IMR-90 (cell line): ENCODE measurements around the gene VIPR2. TPM values are rescaled to one million over a fixed set of nuclear protein-coding genes. Genes with fewer than 3 reads are reported as not detected.

ENCODE experiments used
- ATAC-seq: fragments of 200-7000 bp; cut with Tn5 transposase; 2 replicates; pipeline ENCODE4 v1.9.1; 2020; ENCODE audit warnings: low read depth, mild to moderate bottlenecking, moderate library complexity
- BruUV-seq: library from RNA; stranded (reverse); fragments of 400-500 nt; replicated peaks from 2 replicates; lab custom pipeline; 2021; lab: Mats Ljungman, UMichigan
- CTCF ChIA-PET: fragments of 300-600 bp; formaldehyde crosslinking; extraction: SDS; loops from one replicate; lab custom pipeline; 2021; ENCODE audit warnings: antibody characterized with exemption; lab: Yijun Ruan, JAX
- POLR2A ChIA-PET: fragments of 300-600 bp; sonication (Branson Sonifier 250); formaldehyde crosslinking; loops from one replicate; lab custom pipeline; 2022; ENCODE audit warnings: antibody characterized with exemption; ENCODE audit not compliant: unreplicated experiment; lab: Charles Lee
- DNase-seq: peaks from one replicate; pipeline ENCODE4 v3.0.0; 2013
- H2AFZ ChIP-seq: replicated peaks from 2 replicates; pipeline ENCODE3; 2013; ENCODE audit warnings: low read length, mild to moderate bottlenecking; ENCODE audit not compliant: poor library complexity
- H2AK5ac ChIP-seq: 2 replicates; pipeline ENCODE4 v1.6.1; 2013; ENCODE audit warnings: low read depth, low read length, inconsistent platforms
- H2AK9ac ChIP-seq: replicated peaks from 2 replicates; pipeline ENCODE3; 2013; ENCODE audit warnings: mild to moderate bottlenecking, low read depth, low read length, moderate library complexity; ENCODE audit not compliant: poor library complexity
- H2BK120ac ChIP-seq: 2 replicates; pipeline ENCODE4 v1.6.1; 2013; ENCODE audit warnings: low read depth, low read length, inconsistent platforms
- H2BK15ac ChIP-seq: 3 replicates; pipeline ENCODE4 v1.6.1; 2013; ENCODE audit warnings: low read depth, low read length, inconsistent platforms
- H2BK20ac ChIP-seq: 2 replicates; pipeline ENCODE4 v1.6.1; 2013; ENCODE audit warnings: low read depth, mild to moderate bottlenecking, inconsistent platforms, low read length, moderate library complexity
- H2BK5ac ChIP-seq: 2 replicates; pipeline ENCODE4 v1.6.1; 2013; ENCODE audit warnings: mild to moderate bottlenecking, low read depth, low read length, inconsistent platforms; ENCODE audit not compliant: poor library complexity, severe bottlenecking
- H3K14ac ChIP-seq: replicated peaks from 2 replicates; pipeline ENCODE4 v1.6.1; 2013; ENCODE audit warnings: low read depth, low read length, inconsistent platforms
- H3K18ac ChIP-seq: 2 replicates; pipeline ENCODE4 v1.6.1; 2013; ENCODE audit warnings: low read depth, low read length, control low read depth
- H3K23ac ChIP-seq: 2 replicates; pipeline ENCODE4 v1.6.1; 2013; ENCODE audit warnings: low read depth, low read length, inconsistent platforms
- H3K27ac ChIP-seq: 2 replicates; pipeline ENCODE4 v1.5.1; 2013; ENCODE audit warnings: mild to moderate bottlenecking, control low read depth, low read length; ENCODE audit not compliant: insufficient read depth
- H3K27me3 ChIP-seq: 2 replicates; pipeline ENCODE4 v1.6.1; 2013; ENCODE audit warnings: low read length; ENCODE audit not compliant: control insufficient read depth, insufficient read depth
- H3K36me3 ChIP-seq: 2 replicates; pipeline ENCODE4 v1.6.1; 2013; ENCODE audit warnings: low read length, mixed read lengths; ENCODE audit not compliant: control insufficient read depth, insufficient read depth
- H3K4ac ChIP-seq: 2 replicates; pipeline ENCODE4 v1.6.1; 2013; ENCODE audit warnings: low read depth, low read length, inconsistent platforms
- H3K4me1 ChIP-seq: 2 replicates; pipeline ENCODE4 v1.6.1; 2013; ENCODE audit warnings: low read length, mixed read lengths; ENCODE audit not compliant: control insufficient read depth, insufficient read depth
- H3K4me2 ChIP-seq: 2 replicates; pipeline ENCODE4 v1.6.1; 2013; ENCODE audit warnings: low read depth, mild to moderate bottlenecking, control low read depth, low read length, moderate library complexity
- H3K4me3 ChIP-seq: 2 replicates; pipeline ENCODE4 v1.5.1; 2013; ENCODE audit warnings: low read depth, mild to moderate bottlenecking, control low read depth, low read length, moderate library complexity; ENCODE audit not compliant: insufficient read depth
- H3K56ac ChIP-seq: 2 replicates; pipeline ENCODE4 v1.6.1; 2013; ENCODE audit warnings: low read length, inconsistent platforms; ENCODE audit not compliant: insufficient read depth; ENCODE audit errors: extremely low read depth
- H3K79me1 ChIP-seq, 2 experiments: 2 replicates each; pipeline ENCODE4 v1.6.1; 2013; ENCODE audit warnings: low read length in 2 of 2, inconsistent platforms in 1 of 2, low read depth in 1 of 2
- H3K9ac ChIP-seq: 2 replicates; pipeline ENCODE4 v1.6.1; 2013; ENCODE audit warnings: low read depth, low read length, control low read depth
- H3K9me1 ChIP-seq: 2 replicates; pipeline ENCODE4 v1.6.1; 2013; ENCODE audit warnings: low read length, inconsistent platforms; ENCODE audit not compliant: insufficient read depth
- H3K9me3 ChIP-seq: 2 replicates; pipeline ENCODE4 v1.6.1; 2013; ENCODE audit warnings: low read length; ENCODE audit not compliant: control insufficient read depth, insufficient read depth
- H4K20me1 ChIP-seq: 2 replicates; pipeline ENCODE4 v1.6.1; 2013; ENCODE audit warnings: low read length, inconsistent platforms; ENCODE audit not compliant: insufficient read depth
- H4K5ac ChIP-seq: 2 replicates; pipeline ENCODE4 v1.6.1; 2013; ENCODE audit warnings: mild to moderate bottlenecking, low read depth, low read length, control low read depth
- H4K8ac ChIP-seq, 2 experiments: 2 replicates each; pipeline ENCODE4 v1.6.1; 2013; ENCODE audit warnings: low read depth in 2 of 2, low read length in 2 of 2, control low read depth in 1 of 2, inconsistent platforms in 1 of 2
- H4K91ac ChIP-seq: 2 replicates; pipeline ENCODE4 v1.6.1; 2013; ENCODE audit warnings: low read depth, low read length, inconsistent platforms; ENCODE audit not compliant: insufficient read depth
- BHLHE40 ChIP-seq: fragments of 150-350 bp; IDR thresholded peaks from 2 replicates; pipeline ENCODE4 v1.6.1; 2016; ENCODE audit warnings: mild to moderate bottlenecking, low read depth, low read length
- CEBPB ChIP-seq: IDR thresholded peaks from 2 replicates; pipeline ENCODE4 v1.6.1; 2012; ENCODE audit warnings: low read depth, low read length, improper control_type of control experiment
- CHD1 ChIP-seq: IDR thresholded peaks from 2 replicates; pipeline ENCODE4 v1.6.1; 2012; ENCODE audit warnings: low read depth, low read length, improper control_type of control experiment
- CTCF ChIP-seq: conservative IDR thresholded peaks from 2 replicates; pipeline ENCODE4 v1.5.1; 2012; ENCODE audit warnings: mild to moderate bottlenecking, low read depth, low read length, improper control_type of control experiment
- ELK1 ChIP-seq: fragments of 150-350 bp; IDR thresholded peaks from 2 replicates; pipeline ENCODE4 v1.6.1; 2016; ENCODE audit warnings: low read depth, mild to moderate bottlenecking, low read length, moderate library complexity, borderline replicate concordance
- FOS ChIP-seq: fragments of 150-350 bp; IDR thresholded peaks from 2 replicates; pipeline ENCODE4 v1.6.1; 2016; ENCODE audit warnings: low read depth, low read length
- MAFK ChIP-seq: IDR thresholded peaks from 2 replicates; pipeline ENCODE4 v1.6.1; 2012; ENCODE audit warnings: low read depth, low read length, improper control_type of control experiment
- MAZ ChIP-seq: IDR thresholded peaks from 2 replicates; pipeline ENCODE4 v1.6.1; 2012; ENCODE audit warnings: low read depth, mild to moderate bottlenecking, low read length, improper control_type of control experiment, moderate library complexity, borderline replicate concordance
- MXI1 ChIP-seq: IDR thresholded peaks from 2 replicates; pipeline ENCODE4 v1.6.1; 2012; ENCODE audit warnings: low read depth, mild to moderate bottlenecking, low read length, moderate library complexity, borderline replicate concordance
- NFE2L2 ChIP-seq: fragments of 150-350 bp; IDR thresholded peaks from 2 replicates; pipeline ENCODE4 v1.6.1; 2016; ENCODE audit warnings: low read depth, mild to moderate bottlenecking, low read length
- POLR2A ChIP-seq: IDR thresholded peaks from 2 replicates; pipeline ENCODE4 v1.6.1; 2012; ENCODE audit warnings: mild to moderate bottlenecking, low read depth, low read length
- RAD21 ChIP-seq: IDR thresholded peaks from 2 replicates; pipeline ENCODE4 v1.6.1; 2012; ENCODE audit warnings: low read length, improper control_type of control experiment
- RCOR1 ChIP-seq: IDR thresholded peaks from 2 replicates; pipeline ENCODE4 v1.6.1; 2012; ENCODE audit warnings: mild to moderate bottlenecking, low read length, improper control_type of control experiment; ENCODE audit not compliant: insufficient replicate concordance
- SMC3 ChIP-seq: fragments of 150-350 bp; IDR thresholded peaks from 2 replicates; pipeline ENCODE4 v1.6.1; 2016; ENCODE audit warnings: low read depth, mild to moderate bottlenecking, antibody characterized with exemption, low read length, moderate library complexity
- USF2 ChIP-seq: fragments of 150-350 bp; IDR thresholded peaks from 2 replicates; pipeline ENCODE4 v1.6.1; 2017; ENCODE audit warnings: mild to moderate bottlenecking, antibody characterized with exemption, low read length, low read depth
- WGBS, 2 experiments: methylation state at CpG; one replicate each; pipeline versions ENCODE4 v1.1.5 to v1.1.7; 2013; ENCODE audit warnings: missing lambda C conversion rate in 2 of 2; ENCODE audit not compliant: insufficient read length in 1 of 2; ENCODE audit errors: extremely low coverage in 2 of 2; 5-methylcytosine and 5-hydroxymethylcytosine counted together
- dilution Hi-C: fragments of 300-500 bp; cut with HindIII; formaldehyde crosslinking; loops from one replicate; pipeline ENCODE4 v1.14.3; 2018; ENCODE audit warnings: low sequenced_read_pairs; ENCODE audit not compliant: unreplicated experiment
- in situ Hi-C: fragments of 300-500 bp; cut with MboI; formaldehyde crosslinking; loops from 3 replicates; pipeline ENCODE4 v1.14.3; 2019; ENCODE audit warnings: low sequenced_read_pairs, inconsistent platforms, mixed read lengths
- intact Hi-C: fragments of 100-400 bp; cut with micrococcal nuclease; formaldehyde crosslinking; loops from 2 replicates; pipeline ENCODE4 v1.10.0; 2022
- polyA plus RNA-seq, 3 experiments: library from polyadenylated mRNA; depleted of rRNA; stranded (reverse); fragments of >200 nt; gene quantifications; 2 replicates each; pipeline ENCODE4 v1.2.3, GENCODE V29; 2012; ENCODE audit warnings: low replicate concordance in 1 of 3
- total RNA-seq: library from RNA; depleted of rRNA; stranded (reverse); fragments of >200 nt; gene quantifications from 2 replicates; pipeline ENCODE4 v1.2.3, GENCODE V29; 2012

The VIPR2 gene
- total and polyA plus RNA-seq, 2 of the 4 experiments (the other 2 are of a cell fraction): not detected

GRCh38 chr7:159024280-159024951 is 120.3 kb downstream of the VIPR2 start:
- BruUV-seq: no TSS peak
- Histone ChIP-seq H3K4ac (no peak overlapping the region), H3K27me3 (no peaks in the 10 kb centered on the region), H2AK5ac (no peak overlapping the region), H2BK15ac (no peak overlapping the region), H3K36me3 (no peaks in the 10 kb centered on the region), H2BK20ac (no peak overlapping the region), H4K5ac (no peak overlapping the region), H3K79me1 (no peaks in the 10 kb centered on the region), H3K9ac (no peak overlapping the region), H2AFZ (no peak overlapping the region), H3K9me3 (peaks cover 10% of the 10 kb centered on the region), H3K4me2 (no peak overlapping the region), H3K23ac (no peak overlapping the region), H3K27ac (no peak overlapping the region), H3K14ac (no peak overlapping the region), H3K9me1 (no peaks in the 10 kb centered on the region), H4K91ac (no peak overlapping the region), H3K18ac (no peak overlapping the region), H3K4me1 (no peaks in the 10 kb centered on the region), H2BK5ac (no peak overlapping the region), H4K20me1 (no peaks in the 10 kb centered on the region), H3K4me3 (no peak overlapping the region), H3K56ac (no peak overlapping the region), H4K8ac (no peak overlapping the region), H2BK120ac (no peak overlapping the region), H2AK9ac (no peak overlapping the region)
- 89% methylated on average over 48 of the region's 48 CpGs; no CpG with 5 or more reads in 1 of the 2 experiments for WGBS, 2 experiments
- dilution Hi-C loops: no loop called here
- in situ Hi-C loops: no loop called here
- DNase-seq: no peak
- intact Hi-C loops: no loop called here
- ChIA-PET CTCF (no interaction called here), POLR2A (no interaction called here)
- TF ChIP-seq CEBPB (no peak), MXI1 (no peak), BHLHE40 (no peak), USF2 (no peak), RCOR1 (no peak), SMC3 (no peak), CTCF (no peak), RAD21 (no peak), CHD1 (no peak), FOS (no peak), ELK1 (no peak), POLR2A (no peak), NFE2L2 (no peak), MAFK (no peak), MAZ (no peak)
- no peak for ATAC-seq
